DMS153 treated with DMSO at 0.1 percent for 48 hours (cell line): Measurements from ENCODE around the gene MVB12A.
A peak's percentile ranks its signal among the peaks of the same experiment; 100 is the strongest.

ENCODE experiments used
- DNase-seq: peaks from one replicate; lab custom pipeline; 2025; ENCODE audit not compliant: unreplicated experiment; lab: John Stamatoyannopoulos, UW

The MVB12A gene

DNA sequence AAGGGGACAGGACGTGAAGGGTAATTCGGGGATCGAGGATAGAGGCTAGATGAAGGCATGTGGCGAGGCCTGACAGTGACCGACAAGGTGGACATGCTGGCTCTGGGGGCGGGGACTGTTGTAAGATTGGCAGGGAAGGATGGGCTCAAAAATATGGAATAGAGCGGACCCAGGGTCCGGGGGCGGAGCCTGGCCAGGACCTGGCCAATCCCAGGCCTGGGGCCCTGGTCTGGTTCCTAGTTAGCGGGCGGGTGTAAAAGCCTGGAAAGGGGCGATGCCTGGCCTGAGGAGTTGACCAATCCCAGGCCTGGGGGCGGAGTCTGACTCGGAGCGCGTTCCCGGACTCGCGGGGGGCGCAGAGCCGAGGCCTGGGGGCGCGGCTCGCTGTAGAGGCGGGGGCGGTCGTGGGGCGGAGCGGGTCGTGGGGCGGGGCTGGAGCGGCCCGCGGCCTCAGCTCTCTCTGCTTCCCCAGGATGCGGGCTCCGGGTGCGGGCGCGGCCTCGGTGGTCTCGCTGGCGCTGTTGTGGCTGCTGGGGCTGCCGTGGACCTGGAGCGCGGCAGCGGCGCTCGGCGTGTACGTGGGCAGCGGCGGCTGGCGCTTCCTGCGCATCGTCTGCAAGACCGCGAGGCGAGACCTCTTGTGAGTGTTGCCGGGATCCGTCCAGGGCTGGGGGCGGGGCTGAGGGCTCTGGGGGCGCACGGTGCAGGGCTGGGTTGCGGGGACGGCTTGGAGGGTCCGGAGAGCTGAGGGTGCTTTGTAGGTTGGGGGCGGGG is 50.4 kb downstream of the MVB12A start, which contains the start of gene SLC27A1:
Gene SLC27A1 (plus strand): TSS at position 457 of the 774 bp plus-strand sequence. CDS start 17 bp downstream, at position 474.
- peak; percentile 94 for DNase-seq

DNA sequence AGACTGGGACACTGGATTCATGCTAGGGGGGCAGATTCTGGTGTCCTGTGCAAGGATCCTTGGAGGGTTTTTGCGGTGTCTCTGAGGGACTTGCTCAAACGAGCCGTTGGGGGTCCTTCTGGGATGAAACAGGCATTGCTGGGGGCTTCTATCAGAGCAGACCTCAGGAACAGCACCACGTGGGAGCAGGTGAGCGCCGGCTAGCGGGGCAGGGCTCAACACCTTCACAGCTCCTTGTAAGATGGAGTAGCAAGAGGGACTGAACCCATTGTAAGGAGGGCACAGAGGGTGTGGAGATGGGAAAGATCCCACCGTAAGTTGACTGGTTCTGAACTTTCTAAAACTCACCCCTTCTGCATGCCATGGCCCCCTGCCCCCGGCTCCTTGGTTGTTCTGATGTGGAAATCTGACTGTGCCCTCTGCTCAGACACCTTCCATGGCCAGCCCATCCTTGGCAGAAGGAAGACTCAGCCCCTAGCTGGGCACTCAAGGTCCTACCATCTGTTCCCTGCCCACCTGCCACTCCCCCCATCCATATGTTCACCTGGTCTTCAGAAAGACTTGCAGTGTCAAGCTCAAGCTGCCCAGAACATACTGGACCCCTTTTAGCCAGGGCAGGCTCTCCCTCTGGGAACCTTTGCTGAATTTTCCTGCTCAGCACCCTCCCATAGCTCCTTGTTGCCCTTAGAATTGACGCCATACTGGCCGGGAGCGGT is 51.7 kb downstream of the MVB12A start:
- no peak for DNase-seq

GRCh38 chr19:17473041-17473440 is 53.2 kb downstream of the MVB12A start:
- no peak for DNase-seq
